NCI-H1417 treated with DMSO at 0.1 percent for 48 hours (cell line): ENCODE results near the gene SHISA8.
"Not testable (repeated sequence)": the region's sequence is repeated elsewhere in the genome, so short reads cannot be mapped to it uniquely, and the experiment has no call there.

ENCODE experiments used
- DNase-seq: peaks from one replicate; lab custom pipeline; 2025; lab: John Stamatoyannopoulos, UW

SHISA8 gene

DNA sequence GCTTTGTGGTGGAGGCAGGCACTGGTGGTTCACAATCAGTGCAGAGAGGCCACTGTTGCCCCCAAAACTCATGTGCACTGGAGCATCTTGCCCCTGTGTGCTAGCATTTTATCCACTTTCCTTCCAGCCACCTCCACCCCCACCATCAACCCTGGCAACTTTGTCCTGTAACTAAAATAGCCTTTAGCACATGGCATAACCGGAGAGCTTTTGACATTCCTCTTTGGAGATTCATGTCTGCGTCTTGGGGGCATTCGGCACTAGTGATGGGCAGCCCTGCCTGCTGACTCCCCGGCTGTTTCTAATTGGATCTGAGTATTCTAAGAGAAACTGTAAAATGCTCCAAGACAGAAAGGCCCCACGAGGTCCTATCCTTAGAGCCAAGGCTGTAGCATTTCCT lies 15.8 kb downstream of the SHISA8 start:
- DNase-seq, result no peak

DNA sequence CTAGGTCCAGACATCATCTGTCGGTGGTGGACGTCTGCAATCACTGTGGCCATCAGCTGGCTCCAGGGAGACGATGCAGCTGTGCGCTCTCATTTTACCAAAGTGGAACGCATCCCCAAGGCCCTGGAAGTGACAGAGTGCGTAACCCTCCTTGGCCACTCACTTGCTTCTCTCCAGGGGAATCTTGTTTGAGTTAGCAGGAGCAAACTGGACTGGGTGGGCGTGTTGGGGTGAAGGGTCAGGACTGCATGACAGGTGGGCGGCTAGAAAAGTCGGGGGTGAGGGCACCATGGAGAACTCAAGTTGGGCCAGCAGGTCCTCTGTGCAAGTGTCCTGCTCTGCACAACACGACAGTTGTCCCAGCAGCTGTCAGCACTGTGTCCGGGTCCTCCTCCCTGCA lies 16.2 kb downstream of the SHISA8 start:
- DNase-seq, result no peak

DNA sequence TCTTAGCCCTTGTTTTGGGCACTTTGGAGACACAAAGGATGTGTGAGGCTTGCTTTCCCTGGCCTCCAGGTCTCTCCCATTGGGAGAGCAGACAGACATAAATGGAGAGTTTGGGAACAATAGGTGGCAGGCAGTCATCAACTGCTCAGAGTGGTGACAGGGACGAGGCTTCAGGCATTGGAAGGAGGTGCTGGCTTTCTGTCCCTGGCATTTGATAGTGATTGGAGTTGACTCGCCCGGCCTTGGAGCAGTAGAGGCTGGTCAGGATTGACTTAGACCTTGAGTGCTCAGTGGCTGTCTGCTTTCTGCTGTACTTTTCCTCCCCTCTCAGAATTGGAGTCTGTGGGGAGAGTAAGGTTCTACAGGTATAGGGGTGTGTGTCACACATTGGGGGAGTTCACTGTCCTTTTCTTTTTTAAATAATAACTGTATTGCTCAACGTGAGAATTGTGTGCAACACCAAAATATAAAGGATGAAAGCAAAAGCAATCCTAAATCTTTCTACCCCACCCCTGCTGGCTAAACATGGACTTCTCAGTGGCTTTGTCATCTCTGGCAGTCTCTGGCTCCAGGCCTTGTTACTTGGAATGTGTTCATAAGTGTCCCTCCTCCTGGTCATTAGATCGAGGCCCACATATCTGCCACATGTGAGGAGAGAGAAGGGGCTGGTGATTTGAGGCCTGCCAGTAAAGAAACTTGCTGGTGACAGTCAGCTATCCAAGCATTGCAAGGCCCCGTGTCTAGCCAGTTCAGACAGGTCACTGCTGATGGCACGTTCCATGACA lies 21.1 kb downstream of the SHISA8 start:
- DNase-seq, result no peak

DNA sequence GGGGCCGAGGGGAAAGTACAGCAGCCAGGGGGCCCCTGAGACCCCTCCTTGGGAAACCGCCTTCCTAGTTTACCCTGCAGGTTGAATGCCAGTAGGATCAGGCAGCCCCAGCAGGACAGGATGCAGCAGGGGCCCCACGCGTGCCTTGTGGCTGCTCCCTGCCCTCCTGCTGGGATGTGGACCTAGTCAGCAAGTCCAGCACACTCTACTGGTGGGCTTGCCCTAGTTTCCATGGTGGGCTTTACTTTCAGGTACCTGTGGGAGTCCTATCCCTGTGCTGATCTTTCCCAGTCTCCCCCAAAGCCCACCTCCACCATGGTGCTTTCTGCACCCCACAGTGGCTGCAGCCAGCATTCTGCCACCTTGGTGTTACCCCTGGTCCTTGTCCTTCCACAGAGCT lies 22.2 kb downstream of the SHISA8 start:
- DNase-seq, result no peak

DNA sequence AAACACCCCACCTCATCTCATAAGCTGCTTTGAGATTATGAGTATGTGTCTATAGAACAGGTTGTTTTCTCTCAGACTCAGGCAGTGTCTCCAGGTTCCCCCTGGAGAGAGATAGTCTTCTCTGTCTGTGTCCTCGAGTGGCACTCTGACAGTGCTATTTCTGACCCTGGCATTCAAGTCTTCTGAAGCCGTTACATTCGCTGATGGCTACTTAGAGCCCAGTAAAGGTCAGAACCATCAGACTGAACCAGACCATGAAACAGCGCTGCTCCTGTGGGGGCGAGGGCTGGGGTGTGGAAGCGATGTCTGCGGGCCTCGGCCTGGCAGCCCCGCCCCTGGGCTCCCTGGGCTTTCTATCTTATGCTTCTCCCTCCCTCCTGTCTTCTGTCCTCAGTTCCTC lies 23.5 kb downstream of the SHISA8 start:
- DNase-seq, result no peak

DNA sequence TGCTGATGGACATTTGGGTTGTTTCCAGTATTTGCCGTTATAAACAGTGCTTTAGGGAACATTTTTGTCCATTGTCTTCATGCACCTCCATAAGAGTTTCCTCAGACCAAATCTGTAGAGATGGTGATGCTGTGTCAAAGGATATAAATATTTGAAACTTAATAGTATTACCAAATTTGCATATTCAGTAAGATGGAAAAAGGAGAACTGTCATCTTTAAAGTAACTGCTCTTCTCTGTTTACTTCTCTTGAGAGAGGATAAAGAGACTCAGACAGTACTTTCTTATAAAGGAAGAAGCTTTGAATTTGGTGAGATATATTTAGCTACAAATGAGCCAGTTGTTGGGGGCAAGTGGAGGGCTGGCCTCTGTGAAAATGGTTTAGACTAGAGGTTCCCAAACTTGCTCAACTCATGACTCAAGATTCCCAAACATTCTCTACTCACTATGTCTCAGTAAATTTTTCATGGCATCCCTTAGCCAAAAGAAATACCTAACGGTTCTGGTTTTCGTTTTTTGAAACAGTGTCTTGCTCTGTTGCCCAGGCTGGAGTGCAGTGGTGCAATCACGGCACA lies 26.2 kb downstream of the SHISA8 start:
- no peak for DNase-seq

DNA sequence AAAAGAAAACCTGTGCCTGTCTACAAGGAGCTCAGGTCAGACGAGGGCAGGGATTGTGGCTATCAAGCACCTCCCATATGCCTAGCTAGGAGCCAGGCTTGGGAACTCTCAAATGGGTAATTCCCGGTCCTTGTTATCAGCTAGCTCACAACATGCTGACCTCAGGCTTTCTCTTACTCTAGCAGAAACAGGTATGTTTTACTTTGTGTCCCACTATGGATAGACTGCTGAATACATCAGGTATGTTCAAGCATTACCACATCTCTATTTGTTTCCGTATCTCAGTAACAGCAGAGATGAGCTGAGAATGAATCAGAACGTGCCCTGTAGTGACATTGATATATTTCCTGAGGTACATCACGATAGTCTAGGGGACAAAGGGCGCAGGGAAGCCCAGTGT lies 29.4 kb downstream of the SHISA8 start:
- DNase-seq, result no peak

DNA sequence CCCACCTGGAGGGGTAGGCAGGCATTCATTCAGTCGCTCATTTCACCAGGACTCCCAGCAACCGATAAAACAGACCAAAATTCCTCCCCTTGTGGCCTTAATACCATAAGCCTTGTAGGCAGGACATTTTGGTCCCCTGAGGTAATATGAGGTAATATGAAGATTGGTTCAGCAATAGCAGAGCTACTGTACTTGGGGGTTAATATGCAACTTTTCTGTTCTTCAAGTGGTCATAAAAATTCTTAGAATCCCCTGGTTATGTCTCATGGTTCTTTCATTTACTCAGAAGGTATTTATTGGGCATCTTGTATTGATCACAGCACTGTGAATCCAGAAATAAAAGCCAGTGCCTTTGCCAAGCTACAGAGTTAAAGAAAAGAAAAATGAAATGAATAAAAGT lies 29.8 kb downstream of the SHISA8 start:
- DNase-seq, result no peak

DNA sequence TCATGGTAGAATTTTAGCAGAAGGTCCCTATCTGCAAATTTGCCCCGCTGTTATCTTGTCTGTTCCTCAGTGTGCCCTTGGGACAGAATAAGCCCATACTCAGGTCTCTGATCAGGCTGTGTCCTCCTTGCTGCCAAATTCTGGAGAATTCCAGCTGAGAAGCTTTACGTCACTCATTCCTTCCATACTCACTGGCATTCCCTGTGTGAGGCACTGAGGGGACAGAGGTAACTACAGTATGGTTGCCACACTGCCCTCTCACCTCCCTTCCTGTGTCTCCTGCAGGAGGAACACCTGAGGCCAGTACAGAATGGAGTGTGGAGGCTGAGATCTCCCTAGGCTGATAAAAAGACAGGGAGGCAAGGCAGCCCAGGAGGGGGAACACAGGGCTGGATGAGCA lies 31.5 kb downstream of the SHISA8 start:
- DNase-seq, result no peak

DNA sequence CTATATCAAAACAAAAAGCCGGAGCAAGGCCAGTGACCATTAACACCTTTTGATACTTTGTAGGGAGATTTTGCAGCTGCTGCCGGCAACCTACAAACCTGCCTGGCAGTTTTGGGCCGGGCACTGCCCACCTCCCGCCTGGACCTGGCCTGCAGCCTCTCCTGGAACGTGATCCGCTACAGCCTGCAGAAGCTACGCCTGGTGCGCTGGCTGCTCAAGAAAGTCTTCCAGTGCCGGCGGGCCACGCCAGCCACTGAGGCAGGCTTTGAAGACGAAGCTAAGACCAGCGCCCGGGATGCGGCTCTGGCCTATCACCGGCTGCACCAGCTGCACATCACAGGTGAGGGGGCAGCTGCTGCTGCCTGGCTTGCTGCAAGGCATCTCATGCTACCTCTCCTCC lies 34.2 kb downstream of the SHISA8 start:
- DNase-seq, result no peak

DNA sequence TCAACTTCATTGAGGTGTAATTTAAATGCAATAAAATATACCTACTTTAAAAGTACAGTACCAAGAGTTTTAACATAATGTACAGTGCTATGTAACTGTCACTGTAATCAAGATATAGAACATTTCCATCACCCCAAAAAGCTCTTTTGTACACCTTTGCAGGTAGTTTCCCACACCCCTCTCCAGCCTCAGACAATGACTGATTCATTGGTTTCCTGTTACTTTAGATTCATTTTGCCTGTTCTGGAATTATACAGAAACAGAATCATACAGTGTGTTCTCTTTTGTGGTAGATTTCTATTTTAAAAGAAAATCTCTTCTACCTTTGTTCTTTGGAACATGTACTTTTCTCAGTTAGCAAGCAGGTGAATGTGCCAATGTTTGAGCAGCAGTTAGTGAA lies 38.2 kb downstream of the SHISA8 start:
- DNase-seq, result no peak

DNA sequence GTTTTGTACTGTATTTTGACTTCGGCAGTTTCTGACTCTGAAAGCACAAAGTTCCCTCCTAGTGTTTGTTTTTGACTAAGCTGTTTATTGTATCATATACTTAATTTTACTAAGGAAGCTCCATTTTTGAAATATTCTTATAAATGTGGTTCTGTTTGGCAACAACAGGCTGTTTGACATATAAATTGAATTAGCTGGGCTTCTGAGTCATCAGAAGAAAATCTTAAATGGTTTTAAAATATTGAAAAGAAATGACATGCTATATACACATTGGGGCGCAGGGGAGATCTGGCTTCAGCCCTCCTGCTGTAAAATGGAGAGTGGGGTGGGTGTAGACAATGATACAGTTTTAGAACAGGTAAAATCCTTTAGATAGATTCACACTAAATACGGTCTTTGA lies 38.6 kb downstream of the SHISA8 start:
- no peak for DNase-seq

DNA sequence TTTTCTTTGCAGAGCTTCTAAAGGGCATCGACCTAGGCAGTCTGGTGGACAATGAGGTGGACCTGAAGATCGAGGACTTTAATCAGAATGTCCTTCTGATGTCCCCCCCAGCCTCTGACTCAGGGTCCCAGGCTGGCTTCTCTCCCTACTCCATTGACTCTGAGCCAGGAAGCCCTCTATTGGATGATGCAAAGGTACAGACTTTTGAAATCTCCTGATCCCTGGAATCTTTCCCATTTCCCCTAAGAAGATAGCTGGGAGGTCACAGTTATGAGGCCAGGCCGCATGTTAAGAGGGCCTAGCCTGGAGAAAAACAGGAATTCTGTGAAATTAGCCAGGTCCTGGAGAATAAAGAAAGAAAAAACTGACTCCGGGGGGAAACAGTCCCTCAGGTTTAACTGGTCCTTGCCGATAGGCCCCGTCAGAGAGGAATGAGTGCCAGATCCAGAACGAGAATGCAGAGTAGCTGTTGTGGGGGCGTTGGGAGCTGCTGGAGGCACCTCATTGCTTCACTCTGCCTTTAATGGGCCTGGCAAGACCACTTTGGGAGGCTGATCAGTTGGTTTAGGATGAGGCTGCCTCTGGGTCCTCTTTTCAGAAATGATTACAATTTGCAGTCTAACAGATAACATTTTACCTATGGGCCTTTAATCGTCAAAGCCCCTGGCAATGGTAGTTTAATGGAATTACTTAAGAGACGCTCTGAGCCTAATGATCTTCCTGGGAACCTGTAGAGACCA lies 39.2 kb downstream of the SHISA8 start:
- no peak for DNase-seq

DNA sequence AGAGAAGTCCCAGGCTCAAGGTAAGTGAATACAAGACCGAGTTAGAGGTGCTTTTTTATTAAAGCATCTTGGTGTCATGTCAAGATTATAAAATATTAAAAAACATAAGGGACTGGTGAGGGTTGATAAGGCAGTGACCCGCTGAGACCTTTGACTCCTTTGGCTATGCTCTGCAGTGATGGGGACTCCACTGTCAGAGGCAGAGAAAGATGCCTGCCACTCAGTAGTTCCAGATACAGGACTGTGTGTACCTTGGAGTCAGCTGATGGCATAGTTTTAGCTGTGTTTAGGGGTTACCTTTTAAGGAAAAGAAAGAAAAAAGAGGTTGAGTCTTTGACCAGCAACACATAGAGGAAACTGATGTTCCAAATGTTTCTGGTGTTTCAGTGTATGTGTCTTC lies 40.8 kb downstream of the SHISA8 start:
- no peak for DNase-seq

DNA sequence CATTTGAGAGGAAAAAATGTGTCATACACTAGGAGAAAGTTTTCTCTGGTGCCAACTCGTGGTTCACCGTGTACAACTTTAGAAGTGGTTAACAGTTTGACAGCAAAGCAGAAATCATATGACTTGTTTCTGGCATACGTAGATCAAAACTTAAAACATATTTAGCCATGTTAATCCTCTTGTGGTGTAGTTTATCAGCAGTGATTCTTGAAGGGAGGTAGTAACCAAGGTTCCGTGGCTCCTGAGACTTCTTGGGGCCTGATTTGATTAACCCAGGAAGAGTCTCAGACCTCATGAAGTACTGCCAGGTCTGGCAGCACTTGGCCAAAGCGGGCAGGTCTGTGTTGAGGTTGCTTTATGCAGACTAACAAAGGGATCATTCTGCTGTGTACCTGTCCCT lies 41.5 kb downstream of the SHISA8 start:
- no peak for DNase-seq

DNA sequence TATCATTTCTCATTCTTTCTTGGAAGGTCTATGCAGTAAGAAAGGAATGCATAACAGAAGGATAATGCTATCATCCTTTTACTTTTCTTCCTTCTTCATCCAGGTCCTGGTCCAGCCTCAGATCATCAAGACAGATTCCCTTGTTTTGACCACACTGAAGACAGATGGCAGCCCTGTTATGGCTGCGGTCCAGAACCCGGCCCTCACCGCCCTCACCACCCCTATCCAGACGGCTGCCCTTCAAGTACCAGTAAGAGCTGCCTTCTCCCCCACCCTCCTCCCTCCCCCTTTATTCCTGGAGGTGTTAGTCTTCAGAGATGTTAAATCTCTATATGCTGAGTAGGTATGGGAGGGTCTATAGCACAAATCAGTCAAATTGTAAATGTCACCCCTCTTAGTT lies 44.1 kb downstream of the SHISA8 start:
- DNase-seq, result no peak

DNA sequence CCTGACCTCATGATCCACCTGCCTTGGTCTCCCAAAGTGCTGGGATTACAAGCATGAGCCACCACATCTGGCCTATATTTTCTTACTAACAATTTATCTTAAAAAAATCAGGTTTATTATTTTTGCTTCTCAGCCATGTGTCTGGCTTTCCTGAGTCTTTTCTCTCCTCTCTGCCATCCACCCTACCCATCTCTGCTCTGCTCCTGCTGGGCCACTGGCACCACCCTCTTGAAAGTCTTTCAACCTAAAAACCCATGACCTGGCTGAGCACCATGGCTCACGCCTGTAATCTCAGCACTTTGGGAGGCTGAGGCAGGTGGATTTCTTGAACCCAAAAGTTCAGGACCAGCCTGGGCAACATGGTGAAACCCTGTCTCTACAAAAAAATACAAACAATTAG lies 44.8 kb downstream of the SHISA8 start:
- not testable (repeated sequence) for DNase-seq

DNA sequence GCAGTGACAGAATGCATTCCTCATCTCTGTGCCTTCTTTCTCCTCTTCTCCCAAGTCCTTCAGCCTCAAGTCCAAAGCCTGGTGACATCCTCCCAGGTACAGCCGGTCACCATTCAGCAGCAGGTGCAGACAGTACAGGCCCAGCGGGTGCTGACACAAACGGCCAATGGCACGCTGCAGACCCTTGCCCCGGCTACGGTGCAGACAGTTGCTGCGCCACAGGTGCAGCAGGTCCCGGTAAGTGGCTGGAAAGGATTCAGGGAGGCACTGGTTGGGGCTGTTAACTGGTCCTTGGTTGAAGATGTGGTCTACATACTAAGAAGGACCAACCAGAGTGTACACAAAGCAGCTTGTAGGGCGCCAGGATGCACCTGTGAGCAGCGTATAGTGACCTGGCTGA lies 46.3 kb downstream of the SHISA8 start:
- no peak for DNase-seq

DNA sequence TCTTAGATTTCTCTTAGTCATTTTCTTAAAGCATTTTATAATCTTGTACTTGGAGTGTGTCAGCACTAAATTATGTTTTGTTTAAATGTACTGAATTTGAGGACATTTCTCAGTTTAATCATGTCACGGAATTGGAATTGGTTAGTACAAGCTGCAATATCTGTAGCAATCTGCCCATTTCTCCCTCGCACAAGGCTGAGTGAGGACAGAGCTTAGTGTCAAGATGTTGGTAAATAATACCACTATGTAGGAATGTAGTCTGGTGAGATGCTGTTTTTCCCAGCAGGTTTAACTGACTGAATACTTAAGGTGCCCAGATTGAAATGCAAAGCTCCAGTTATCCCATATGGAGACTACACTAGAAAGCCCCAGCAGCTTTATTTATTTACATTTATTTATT lies 51.4 kb downstream of the SHISA8 start:
- no peak for DNase-seq

DNA sequence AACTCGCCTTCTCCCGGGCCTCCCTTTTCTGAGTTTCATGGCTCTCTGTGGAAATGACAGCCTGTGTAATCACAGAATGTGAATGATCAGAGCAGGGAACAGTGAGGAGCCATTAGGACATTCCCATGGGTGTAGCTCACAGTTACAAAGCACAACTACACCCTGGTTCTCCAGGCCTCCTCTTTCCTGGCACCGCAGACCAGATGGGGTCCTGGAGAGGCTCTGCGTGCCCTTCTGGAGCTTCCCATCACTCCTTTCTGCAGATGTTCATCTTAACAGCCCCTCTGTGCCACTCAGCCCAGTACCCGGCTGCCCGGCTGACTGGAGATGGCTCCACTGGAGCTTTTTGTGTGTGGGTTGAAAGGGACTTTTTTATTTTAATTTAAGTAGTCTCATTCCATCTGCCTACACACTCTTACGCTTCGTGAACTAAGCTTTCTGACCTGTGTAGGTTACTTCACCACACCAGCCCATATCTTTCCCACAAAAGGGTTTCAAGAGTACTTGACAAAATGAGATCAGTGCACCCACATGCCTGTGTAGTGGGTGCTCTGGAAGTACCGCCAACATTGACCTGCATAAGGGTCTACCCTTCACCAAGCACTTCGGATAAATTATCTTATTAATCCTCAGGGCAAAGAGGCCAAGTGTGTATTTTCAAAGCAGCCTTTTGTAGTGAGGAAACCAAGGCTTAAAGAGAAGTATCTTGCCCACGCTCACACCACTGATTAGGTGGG lies 52.2 kb downstream of the SHISA8 start:
- no peak for DNase-seq

DNA sequence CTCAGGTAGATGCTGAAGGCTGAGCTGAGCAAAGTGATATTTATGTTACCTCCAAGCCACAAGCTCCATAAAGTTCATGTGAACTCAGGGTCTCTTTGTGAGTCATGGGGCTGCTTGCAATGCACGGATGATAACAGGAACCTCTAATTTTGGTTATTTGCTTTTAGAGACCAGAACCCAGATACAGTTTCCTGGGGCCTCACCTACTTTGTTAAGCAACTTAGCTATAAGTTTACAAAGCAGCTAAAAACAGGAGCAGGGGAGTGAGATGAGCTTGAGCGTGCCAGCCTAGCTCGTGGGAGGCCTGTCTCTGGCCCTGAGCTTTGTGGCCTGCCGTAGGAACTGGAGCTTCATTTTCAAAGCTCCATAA lies 52.7 kb downstream of the SHISA8 start:
- no peak for DNase-seq
